K562 treated with DMSO at 1 percent for 24 hours (cell line): ENCODE data around the gene TNNI3K. TPM values are rescaled to one million over a fixed set of nuclear protein-coding genes. Genes with fewer than 3 reads are reported as not detected.

Experiments used
- total RNA-seq: library from RNA; unstranded; fragments of 300-600 nt; gene quantifications from 2 replicates; pipeline ENCODE4 v1.2.3, GENCODE V29; 2022; ENCODE audit warnings: low read depth; ENCODE audit not compliant: insufficient read depth

The TNNI3K gene
- total RNA-seq, result 0.32 TPM in 1 of 2 replicates, not detected in the other

GRCh38 chr1:74235153-74235552 is at the start of gene TNNI3K:
Gene TNNI3K (plus strand): TSS chr1:74235387. CDS start chr1:74235452, 65 bp downstream.

GRCh38 chr1:74197657-74198552 is 37.3 kb upstream of the TNNI3K start, which contains the start of the genes FPGT and LRRIQ3:
Gene FPGT (plus strand): TSS chr1:74198242. CDS start chr1:74198279, 37 bp downstream.
Gene LRRIQ3 (minus strand): TSS chr1:74198176. CDS start chr1:74183684, 14,492 bp downstream.

GRCh38 chr1:74512170-74512915 is 277.2 kb downstream of the TNNI3K start, which contains the start of gene LRRC53:
Gene LRRC53 (minus strand): TSS chr1:74512611. CDS start chr1:74483349, 29,262 bp downstream.

Other genes with a start within 250 kb of the TNNI3K start
- gene LRRIQ3, start 37.2 kb upstream of the TNNI3K start, total RNA-seq, result 0.61 and 1.2 TPM in 2 replicates
- gene FPGT, start 37.1 kb upstream of the TNNI3K start, total RNA-seq, result 12.9 and 13.5 TPM in 2 replicates